Activated naive CD4-positive, alpha-beta T cell treated with anti-CD3 and anti-CD28 coated beads, Interleukin-2, amount 10 ng/mL, durations not matched to agents 5 hours and 36 hours (primary cell): ENCODE results near the gene NOL6. TPM values are rescaled to one million over a fixed set of nuclear protein-coding genes. Genes with fewer than 3 reads are reported as not detected.

ENCODE experiments used
- microRNA-seq: library from miRNA; unstranded; fragments of <30 nt; microRNA quantifications from one replicate; pipeline ENCODE4 v1.2.0, GENCODE V29; 2022; ENCODE audit warnings: borderline microRNAs expressed, borderline replicate concordance
- total RNA-seq, 2 experiments: library from RNA; stranded (reverse); gene quantifications; one replicate each; pipeline ENCODE4 v1.2.3, GENCODE V29; 2021

Gene NOL6
- total RNA-seq, result 10 to 100 TPM; 32.2 to 34.1 TPM

DNA sequence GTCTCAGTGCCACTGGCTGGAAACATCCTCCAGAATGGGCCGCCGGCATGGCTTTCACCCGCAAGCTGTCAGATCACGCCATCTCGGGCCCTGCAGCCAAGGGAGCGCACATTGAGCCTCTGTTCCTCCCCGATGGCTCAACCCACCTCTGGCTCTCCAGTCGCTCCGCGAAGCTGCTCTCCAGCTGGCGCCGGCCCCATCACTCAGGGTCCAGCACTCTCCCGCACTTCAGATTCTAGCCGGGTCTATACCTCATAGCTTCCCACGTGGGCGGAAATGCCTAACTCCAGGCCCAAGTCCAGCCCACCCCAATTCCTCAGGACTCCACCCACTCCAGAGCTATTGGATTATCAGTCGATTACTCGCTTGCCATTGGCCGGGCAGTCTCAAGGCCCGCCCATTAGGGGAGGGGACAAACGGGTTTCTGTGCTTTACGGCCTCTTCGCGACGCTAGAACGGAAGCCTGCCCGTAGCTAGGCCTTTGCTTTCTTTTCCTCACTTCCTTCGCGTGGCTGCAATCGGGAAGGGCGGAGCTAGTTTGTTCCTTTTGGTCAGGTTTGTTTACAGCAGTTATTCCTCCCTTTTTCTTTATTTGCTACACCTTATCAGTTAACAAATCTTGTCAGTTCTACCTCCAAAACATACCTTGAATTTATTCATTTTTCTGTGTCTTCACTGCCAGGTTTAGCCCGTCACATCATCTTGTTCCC lies at the start of gene NOL6:
TSS of gene NOL6 (minus strand) at position 282 of the 710 bp plus-strand sequence. CDS start at position 200, 82 bp downstream.

DNA sequence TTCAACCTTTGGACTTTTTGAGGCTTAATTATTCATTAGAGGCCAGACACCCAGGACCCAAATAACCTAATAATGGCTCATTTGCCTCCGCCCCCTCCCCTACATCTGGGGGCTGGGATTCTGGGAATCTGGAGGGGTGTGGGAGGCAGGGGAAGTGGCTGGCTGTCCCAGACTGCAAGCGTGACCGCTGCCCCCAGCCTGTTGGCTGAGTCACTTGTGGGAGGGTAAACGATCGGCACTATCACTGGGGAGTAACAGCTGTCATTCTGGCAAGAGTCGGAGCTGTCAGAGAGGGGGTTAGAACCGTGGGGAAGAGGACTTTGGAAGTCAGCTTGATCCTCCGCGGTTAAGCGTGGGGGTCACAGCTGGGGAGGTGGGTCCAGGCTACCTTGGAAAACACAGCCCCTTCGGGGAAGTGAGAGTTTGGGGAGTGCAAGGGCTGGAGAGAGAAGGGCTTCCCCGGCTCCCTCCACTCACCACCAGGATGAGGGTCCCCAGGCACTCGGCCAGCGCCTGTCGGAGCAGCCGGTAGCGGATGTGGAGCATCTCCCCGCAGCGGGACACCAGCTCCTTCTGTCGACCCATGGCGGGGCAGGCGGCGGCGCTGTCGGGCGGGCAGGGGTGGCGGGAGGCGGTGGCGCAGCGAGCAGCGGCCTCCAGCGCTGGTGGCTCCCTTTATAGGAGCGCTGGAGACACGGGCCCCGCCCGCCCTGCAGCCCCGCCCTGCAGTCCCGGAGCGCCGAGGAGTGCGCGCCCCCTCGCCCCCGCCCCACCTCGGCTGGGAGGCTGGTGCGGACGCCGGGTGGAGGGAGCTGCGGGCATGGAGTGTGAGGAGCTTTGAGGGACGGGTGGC lies 26.6 kb downstream of the NOL6 start, which contains the start of gene AQP3:
TSS of gene AQP3 (minus strand) at position 648 of the 853 bp plus-strand sequence. CDS start at position 585, 63 bp downstream.

Small RNA genes within 50 kb of the gene (microRNA-seq; reads per million reads assigned to microRNA genes)
- not detected for gene MIR6851

Other genes starting within 250 kb of the NOL6 start
- not detected for gene SPINK4, start 233.8 kb downstream of the NOL6 start, total RNA-seq
- gene BAG1, start 209.2 kb downstream of the NOL6 start, total RNA-seq, result 10 to 100 TPM; 70.2 to 73.5 TPM
- gene CHMP5, start 208.9 kb downstream of the NOL6 start, total RNA-seq, result 10 to 100 TPM; 47.8 to 48.4 TPM
- gene NFX1, start 183.4 kb downstream of the NOL6 start, total RNA-seq, result 10 to 100 TPM; 38.9 to 39.8 TPM
- under 1 TPM in 1 of 2 experiments, not detected in 1; 0.55 TPM for gene AQP7, start 71.4 kb downstream of the NOL6 start, total RNA-seq
- gene AQP3, start 26.3 kb downstream of the NOL6 start, total RNA-seq, result 100 to 1,000 TPM; 262 to 265 TPM
- under 1 TPM in 1 of 2 experiments, not detected in 1; 0.34 TPM for gene ANKRD18B, start 50.3 kb upstream of the NOL6 start, total RNA-seq